Suppressor macrophage (primary cell): ENCODE measurements around the gene SEL1L3.
A peak's percentile ranks its signal among the peaks of the same experiment; 100 is the strongest.

Experiments
- DNase-seq, 4 experiments: peaks; one replicate each; pipeline ENCODE4 v3.0.0-alpha.2; 2020 to 2022

The SEL1L3 gene

DNA sequence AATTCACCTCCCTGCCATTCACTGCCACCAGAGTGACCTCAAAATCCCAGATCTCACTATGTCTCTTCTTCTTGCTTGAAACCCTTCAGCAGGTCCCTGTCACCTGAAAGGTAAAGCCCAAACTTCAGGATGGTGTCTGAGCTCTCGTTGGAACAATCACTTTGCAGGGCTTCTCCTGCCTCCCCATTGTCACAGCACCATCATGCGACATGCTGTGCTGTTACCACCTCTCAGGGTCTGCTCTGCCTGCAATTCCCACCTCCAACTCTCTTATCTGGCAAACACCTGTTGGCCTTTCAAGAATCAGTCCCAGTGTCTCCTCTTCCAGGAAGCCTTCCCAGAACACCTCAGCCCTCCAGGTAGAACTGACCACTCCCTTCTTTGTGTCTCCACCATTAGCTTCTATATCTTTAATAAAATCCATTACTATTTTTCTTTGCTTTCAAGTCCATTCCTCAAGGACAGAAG is 46.2 kb downstream of the SEL1L3 start:
- no peak for DNase-seq

GRCh38 chr4:25815586-25815985 is 47.2 kb downstream of the SEL1L3 start:
- DNase-seq: no peak

GRCh38 chr4:25814301-25815136 is 48.3 kb downstream of the SEL1L3 start:
- peak; percentile 87 to 93 (median 88) for DNase-seq

- DNase-seq: no peak
These were observed 49.2 kb downstream of the SEL1L3 start for GRCh38 chr4:25813448-25814106.

GRCh38 chr4:25811841-25812240 is 50.9 kb downstream of the SEL1L3 start:
- DNase-seq: no peak

DNA sequence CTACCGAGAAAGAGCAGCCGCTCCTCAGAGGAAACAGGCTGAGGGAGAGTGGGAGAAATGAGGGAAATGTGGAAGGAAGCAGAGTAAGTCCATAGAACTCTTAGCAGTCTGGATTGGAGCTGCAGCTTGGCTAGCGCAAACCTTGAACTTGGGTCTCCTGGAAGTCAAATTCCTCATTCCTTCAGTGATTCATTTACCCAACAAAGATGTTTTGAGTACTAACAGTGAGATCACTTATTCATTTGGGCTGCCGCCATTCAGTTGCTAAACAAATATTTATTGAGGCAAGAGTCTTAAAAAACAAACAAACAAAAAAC is 51.5 kb downstream of the SEL1L3 start:
- DNase-seq: no peak

DNA sequence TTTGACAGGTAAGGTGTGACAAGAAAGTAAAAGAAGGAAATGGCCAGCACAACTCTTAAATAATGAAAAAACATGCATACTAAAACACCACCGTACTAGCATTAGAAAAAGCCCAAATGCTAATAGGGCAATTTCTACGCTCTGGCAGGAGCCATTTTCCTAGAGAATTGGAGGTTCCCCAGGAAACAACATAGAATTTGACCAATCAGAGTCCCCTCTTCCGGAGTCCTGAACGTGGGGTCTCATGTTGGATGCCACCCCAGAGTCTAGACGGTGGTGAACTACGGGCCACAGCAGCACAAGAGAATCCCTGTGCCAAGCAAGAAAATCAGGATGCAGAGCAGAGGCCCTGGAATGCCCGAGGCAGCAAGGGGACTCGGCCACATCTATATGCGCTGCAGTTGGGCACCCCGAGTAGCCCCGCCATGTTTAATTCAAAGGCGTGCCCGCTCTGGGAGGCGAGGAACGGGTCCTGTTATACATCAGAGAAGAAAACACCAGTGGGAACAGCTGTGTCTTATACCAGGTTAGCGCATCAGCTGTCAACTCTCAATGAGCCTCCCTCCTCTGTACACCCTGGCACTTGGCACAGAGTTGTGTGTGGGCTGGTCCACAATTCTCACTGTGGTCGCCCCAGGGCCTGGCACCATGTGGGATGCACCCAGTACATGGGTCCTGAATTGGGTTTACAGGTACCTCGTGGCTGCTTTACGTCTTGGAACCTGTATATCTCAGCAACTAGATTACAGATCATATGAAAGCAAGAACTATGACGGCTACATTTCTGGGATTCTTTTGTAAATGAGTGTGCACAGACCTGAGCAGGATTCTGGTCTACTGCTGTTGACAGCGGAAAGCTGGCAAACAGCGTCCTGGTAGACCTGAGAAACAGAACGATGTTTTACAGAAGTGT is 52.1 kb downstream of the SEL1L3 start:
- no peak for DNase-seq

- no peak for DNase-seq
These were observed 52.8 kb downstream of the SEL1L3 start for GRCh38 chr4:25809996-25810395.

DNA sequence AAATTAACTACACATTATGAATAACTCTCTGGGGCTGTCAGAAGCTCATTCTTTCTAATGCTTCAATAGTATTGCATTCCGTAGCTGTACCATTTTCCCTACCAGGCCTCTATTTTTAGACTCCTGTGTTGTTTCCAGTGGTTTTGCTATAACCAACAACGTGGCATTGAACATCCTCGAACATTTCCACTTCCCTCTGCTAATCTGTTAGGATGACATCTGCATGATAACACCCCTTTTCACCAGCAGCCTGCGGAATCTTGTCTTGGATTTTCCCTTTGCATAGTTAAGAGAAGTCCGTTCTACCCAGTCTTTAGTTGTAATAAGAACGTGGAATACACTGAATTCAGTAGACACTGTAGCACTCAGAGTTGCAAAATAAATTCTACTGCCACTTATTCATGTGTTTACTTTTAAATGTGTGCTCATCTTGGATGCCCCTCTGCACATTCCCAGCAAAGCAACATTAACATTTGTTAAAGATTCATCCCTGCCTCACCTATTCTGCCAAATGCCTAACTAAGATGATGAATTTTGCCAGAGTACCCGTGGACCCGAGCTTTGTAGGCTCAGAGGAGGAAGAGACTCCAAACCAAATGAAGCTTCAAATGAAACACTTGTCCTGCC is 55.6 kb downstream of the SEL1L3 start:
- DNase-seq: no peak

GRCh38 chr4:25805255-25805860 is 57.4 kb downstream of the SEL1L3 start:
- DNase-seq: no peak

GRCh38 chr4:25803720-25804225 is 59.0 kb downstream of the SEL1L3 start:
- no peak for DNase-seq

- DNase-seq: no peak
These were observed 61.2 kb downstream of the SEL1L3 start for GRCh38 chr4:25801594-25801993.

DNA sequence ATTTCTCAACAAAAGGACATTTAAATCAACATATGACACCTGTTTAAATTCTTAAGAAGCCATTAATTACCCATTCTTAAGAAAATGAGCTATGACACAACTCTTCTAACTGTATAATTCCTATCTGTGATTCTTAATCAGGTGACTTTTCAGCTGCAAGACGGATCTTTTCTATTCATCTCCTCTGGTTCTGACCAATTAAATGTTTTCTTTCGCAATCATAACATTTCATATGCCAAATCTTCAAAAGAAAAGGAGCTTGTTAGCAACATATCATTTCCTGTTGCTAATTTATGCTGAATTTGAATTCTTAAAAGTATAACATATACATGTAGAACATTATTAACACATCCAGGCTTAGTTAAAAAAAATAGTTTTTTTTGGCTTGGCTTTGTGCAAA is 62.5 kb downstream of the SEL1L3 start:
- no peak for DNase-seq

GRCh38 chr4:25799522-25799921 is 63.3 kb downstream of the SEL1L3 start:
- no peak for DNase-seq

DNA sequence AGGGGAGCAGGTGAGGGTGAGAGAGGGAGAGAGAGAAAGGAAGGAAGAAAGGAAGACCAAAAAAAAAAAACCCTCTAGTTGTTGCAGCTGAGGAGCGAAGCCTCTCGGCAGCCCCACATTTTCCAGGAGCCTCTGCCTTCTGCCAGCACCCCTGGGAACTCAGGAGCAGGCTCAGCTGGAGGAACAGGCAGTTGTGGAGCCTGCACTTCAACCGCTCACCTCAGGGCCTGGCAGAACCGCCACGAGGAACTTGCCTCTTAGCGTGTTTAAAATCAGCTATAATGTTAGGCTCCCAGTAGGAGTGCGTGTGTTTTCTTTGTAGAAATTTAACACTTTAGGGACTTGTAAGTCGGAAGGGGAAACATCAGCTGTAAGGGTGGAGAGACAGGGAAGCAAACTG is 65.7 kb downstream of the SEL1L3 start:
- DNase-seq: no peak

DNA sequence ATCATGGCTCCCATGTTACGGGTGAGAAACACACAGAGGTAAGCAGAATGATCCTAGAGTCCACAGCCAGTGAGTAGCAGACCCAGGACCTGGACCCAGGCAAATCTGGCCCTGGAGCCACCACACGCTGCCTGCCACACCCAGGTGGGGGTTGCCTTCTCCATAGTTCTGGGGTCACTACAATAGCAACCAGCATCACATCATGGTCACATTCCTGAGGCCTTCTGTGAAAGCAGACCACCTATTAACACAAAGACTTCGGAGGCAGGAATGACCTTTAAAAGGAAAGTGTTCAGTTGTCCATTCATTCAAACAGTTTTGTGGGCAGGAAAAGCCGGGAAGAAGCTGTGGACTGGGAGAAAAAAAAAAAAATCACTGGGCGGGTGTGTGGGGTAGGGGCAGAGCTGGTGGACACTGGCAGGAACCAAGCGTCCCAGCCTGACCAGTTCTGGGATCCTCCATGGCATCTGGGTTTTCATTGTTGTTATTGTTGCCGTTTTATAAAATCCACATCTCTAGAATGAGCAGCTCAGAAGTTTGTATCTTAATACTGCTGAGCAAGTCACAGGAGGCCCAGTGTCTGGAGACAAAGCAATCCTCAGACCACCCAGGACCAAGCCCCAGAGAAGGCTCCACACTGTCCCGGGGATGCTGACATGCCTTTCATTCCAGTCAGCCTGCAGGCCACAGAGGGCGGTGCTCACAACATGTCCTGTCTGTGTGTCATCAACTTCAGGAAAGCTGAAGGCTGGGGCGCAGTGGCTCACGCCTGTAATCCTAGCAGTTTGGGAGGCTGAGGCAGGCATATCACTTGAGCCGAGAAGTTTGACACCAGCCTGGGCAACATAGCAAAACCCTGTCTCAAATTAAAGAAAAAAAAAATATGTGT is 67.0 kb downstream of the SEL1L3 start:
- no peak for DNase-seq

DNA sequence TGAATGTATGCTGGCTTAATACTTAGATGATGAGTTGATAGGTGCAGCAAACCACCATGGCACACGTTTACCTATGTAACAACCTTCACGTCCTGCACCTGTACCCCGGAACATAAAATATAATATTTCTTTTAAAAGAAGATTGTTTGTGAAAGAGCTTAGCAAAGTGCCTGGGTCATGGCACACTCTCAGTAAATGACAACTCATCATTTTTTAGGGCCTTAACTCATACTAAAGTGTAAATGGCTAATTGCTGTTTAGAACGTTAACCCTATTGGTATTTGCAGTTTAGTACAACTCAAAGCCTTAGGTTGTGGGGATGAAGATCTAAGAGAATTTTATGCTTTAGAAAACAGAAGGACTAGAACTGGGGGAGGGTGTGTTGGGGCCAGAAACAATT is 67.7 kb downstream of the SEL1L3 start:
- DNase-seq: no peak

- DNase-seq: peak in 3 of 4 experiments; percentile 16 to 57 (median 26)
These were observed 69.9 kb downstream of the SEL1L3 start for GRCh38 chr4:25792876-25793275.

DNA sequence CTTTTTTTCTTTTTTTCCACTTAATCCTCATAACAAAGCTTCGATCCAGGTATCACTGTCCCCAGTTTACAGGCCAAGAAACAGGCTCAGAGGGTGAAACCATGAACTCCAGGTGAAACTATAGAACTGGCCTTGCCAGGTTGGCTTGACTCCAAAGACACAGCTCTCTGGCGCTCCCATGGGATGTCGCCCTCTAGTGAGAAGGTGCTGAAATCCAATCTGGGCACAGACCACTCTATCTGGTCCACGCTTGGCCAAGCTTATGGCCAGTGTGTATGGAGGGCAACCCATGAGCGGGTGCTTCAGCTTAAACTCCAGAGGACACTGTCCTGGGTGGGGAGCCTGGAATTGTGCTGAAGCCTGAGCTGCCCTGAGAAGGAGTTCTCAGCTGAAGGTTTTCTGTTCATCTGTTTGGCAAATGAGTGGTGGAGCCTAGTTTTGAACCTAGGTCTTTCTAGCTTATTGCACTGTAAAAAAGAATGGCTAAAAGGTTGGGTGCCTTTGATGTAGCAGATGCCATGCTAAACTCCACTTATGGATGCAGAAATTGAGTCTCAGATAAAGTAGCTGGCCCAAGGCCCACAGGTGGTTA is 70.5 kb downstream of the SEL1L3 start:
- peak in 2 of 4 experiments; percentile 38 to 43 for DNase-seq

GRCh38 chr4:25790024-25790423 is 72.8 kb downstream of the SEL1L3 start:
- DNase-seq: no peak
